SK-N-MC (cell line): ENCODE measurements around the gene ARHGEF33.

Experiments
- DNase-seq: peaks from one replicate; pipeline ENCODE4 v3.0.0-alpha.2; 2011; ENCODE audit warnings: low read depth, low spot score
- H3K27ac ChIP-seq: fragments of 200-600 bp; sonication (generic); 2 replicates; pipeline ENCODE4 v1.5.1; 2016; ENCODE audit warnings: mixed run types
- H3K36me3 ChIP-seq: fragments of 200-600 bp; sonication (generic); 2 replicates; pipeline ENCODE4 v1.6.1; 2017; ENCODE audit warnings: antibody characterized with exemption, low read length, mixed read lengths; ENCODE audit not compliant: insufficient read depth
- H3K4me3 ChIP-seq: fragments of 200-600 bp; sonication (generic); 2 replicates; pipeline ENCODE4 v1.5.1; 2016
- H3K9ac ChIP-seq: fragments of 200-600 bp; sonication (generic); 2 replicates; pipeline ENCODE4 v1.8.0; 2017; ENCODE audit warnings: mixed run types, mixed read lengths; ENCODE audit not compliant: insufficient read length
- H3K9me3 ChIP-seq: fragments of 200-600 bp; sonication (generic); 2 replicates; pipeline ENCODE4 v1.6.1; 2017; ENCODE audit warnings: low read depth, mild to moderate bottlenecking, antibody characterized with exemption, low read length, moderate library complexity, mixed read lengths
- EZH2 ChIP-seq: fragments of 200-600 bp; sonication (generic); IDR thresholded peaks from one replicate; pipeline ENCODE4 v1.6.1; 2017; ENCODE audit warnings: antibody characterized with exemption
- FOXP2 ChIP-seq: optimal IDR thresholded peaks from 2 replicates; pipeline ENCODE3; 2011; ENCODE audit warnings: mild to moderate bottlenecking, moderate library complexity; ENCODE audit not compliant: insufficient read depth; ENCODE audit errors: extremely low read length, control extremely low read depth
- POLR2AphosphoS5 ChIP-seq: IDR thresholded peaks from 2 replicates; pipeline ENCODE4 v1.6.1; 2012; ENCODE audit warnings: mild to moderate bottlenecking, low read depth, low read length, borderline replicate concordance

Gene ARHGEF33

GRCh38 chr2:39000552-39000951 is 110.9 kb downstream of the ARHGEF33 start:
- TF ChIP-seq FOXP2 (no peak), EZH2 (no peak), POLR2AphosphoS5 (no peak)
- Histone ChIP-seq H3K9me3 (no peaks in the 10 kb centered on the region), H3K36me3 (peaks cover 58% of the 10 kb centered on the region)

GRCh38 chr2:39007875-39008504 is 118.3 kb downstream of the ARHGEF33 start:
- H3K9ac ChIP-seq, result no peak overlapping the region
- peaks cover 81% of the 10 kb centered on the region for H3K36me3 ChIP-seq
- no peaks in the 10 kb centered on the region for H3K9me3 ChIP-seq
- no peak for DNase-seq
- H3K4me3 ChIP-seq, result no peak overlapping the region
- TF ChIP-seq POLR2AphosphoS5, result no peak
- no peak for TF ChIP-seq FOXP2
- TF ChIP-seq EZH2, result no peak
- H3K27ac ChIP-seq, result no peak overlapping the region

More at GRCh38 chr2:39000552-39000951, 110.9 kb downstream of the ARHGEF33 start:
- no peak for DNase-seq
- H3K27ac ChIP-seq, result 0 out of 2 replicates have a peak overlapping the region, but pooled peaks have one; percentile 8
- H3K4me3 ChIP-seq, result no peak overlapping the region
- no peak overlapping the region for H3K9ac ChIP-seq

- Histone ChIP-seq H3K9me3 (no peaks in the 10 kb centered on the region), H3K27ac (no peak overlapping the region), H3K36me3 (peaks cover 82% of the 10 kb centered on the region), H3K9ac (no peak overlapping the region), H3K4me3 (no peak overlapping the region)
- DNase-seq, result no peak
- TF ChIP-seq POLR2AphosphoS5, result no peak
- TF ChIP-seq FOXP2, result no peak
- no peak for TF ChIP-seq EZH2
These were observed 119.0 kb downstream of the ARHGEF33 start for GRCh38 chr2:39008665-39009064.

GRCh38 chr2:39013871-39014270 is 124.2 kb downstream of the ARHGEF33 start:
- no peak for TF ChIP-seq FOXP2
- no peak for TF ChIP-seq EZH2
- no peak for TF ChIP-seq POLR2AphosphoS5
- DNase-seq, result no peak
- Histone ChIP-seq H3K27ac (no peak overlapping the region), H3K36me3 (peaks cover 38% of the 10 kb centered on the region), H3K4me3 (no peak overlapping the region), H3K9me3 (no peaks in the 10 kb centered on the region), H3K9ac (no peak overlapping the region)

- H3K9ac ChIP-seq, result no peak overlapping the region
- TF ChIP-seq EZH2 (no peak), POLR2AphosphoS5 (no peak), FOXP2 (no peak)
- no peak for DNase-seq
- peaks cover 25% of the 10 kb centered on the region for H3K36me3 ChIP-seq
- no peak overlapping the region for H3K4me3 ChIP-seq
- H3K9me3 ChIP-seq, result no peaks in the 10 kb centered on the region
- no peak overlapping the region for H3K27ac ChIP-seq
These were observed 125.7 kb downstream of the ARHGEF33 start for GRCh38 chr2:39015424-39015823.

GRCh38 chr2:39017334-39017733 is 127.7 kb downstream of the ARHGEF33 start:
- TF ChIP-seq POLR2AphosphoS5, result no peak
- TF ChIP-seq EZH2, result no peak
- no peak for TF ChIP-seq FOXP2
- H3K9me3 ChIP-seq, result no peaks in the 10 kb centered on the region
- peaks cover 15% of the 10 kb centered on the region for H3K36me3 ChIP-seq
- H3K27ac ChIP-seq, result no peak overlapping the region
- H3K9ac ChIP-seq, result no peak overlapping the region
- no peak for DNase-seq
- H3K4me3 ChIP-seq, result no peak overlapping the region

- no peaks in the 10 kb centered on the region for H3K9me3 ChIP-seq
- no peak for DNase-seq
- TF ChIP-seq EZH2, result no peak
- TF ChIP-seq FOXP2, result no peak
- no peak for TF ChIP-seq POLR2AphosphoS5
- no peak overlapping the region for H3K9ac ChIP-seq
- H3K4me3 ChIP-seq, result no peak overlapping the region
- H3K36me3 ChIP-seq, result peaks cover 9% of the 10 kb centered on the region
- H3K27ac ChIP-seq, result no peak overlapping the region
These were observed 129.0 kb downstream of the ARHGEF33 start for GRCh38 chr2:39018638-39019037.

GRCh38 chr2:39020383-39020782 is 130.7 kb downstream of the ARHGEF33 start:
- no peak overlapping the region for H3K27ac ChIP-seq
- DNase-seq, result no peak
- TF ChIP-seq EZH2 (no peak), POLR2AphosphoS5 (no peak), FOXP2 (no peak)
- H3K4me3 ChIP-seq, result no peak overlapping the region
- H3K36me3 ChIP-seq, result peaks cover 6% of the 10 kb centered on the region
- H3K9ac ChIP-seq, result no peak overlapping the region
- no peaks in the 10 kb centered on the region for H3K9me3 ChIP-seq

GRCh38 chr2:39022642-39023235 is 133.1 kb downstream of the ARHGEF33 start:
- no peak overlapping the region for H3K9ac ChIP-seq
- H3K4me3 ChIP-seq, result no peak overlapping the region
- no peak for DNase-seq
- peak overlapping the region; percentile 76 for H3K27ac ChIP-seq
- TF ChIP-seq EZH2 (no peak), FOXP2 (no peak), POLR2AphosphoS5 (no peak)
- H3K9me3 ChIP-seq, result no peaks in the 10 kb centered on the region
- peaks cover 12% of the 10 kb centered on the region for H3K36me3 ChIP-seq
